Hippocampal formation (tissue), 2 donors: Measurements from ENCODE around the gene NHERF2.

Source experiments
- DNase-seq, 2 donors: peaks; one replicate each; lab custom pipeline; 2025; lab: John Stamatoyannopoulos, UW

NHERF2 gene

GRCh38 chr16:2061023-2061422 is 34.3 kb downstream of the NHERF2 start:
- no peak for DNase-seq

- no peak for DNase-seq
Measured at GRCh38 chr16:2061526-2061925, 34.8 kb downstream of the NHERF2 start.

GRCh38 chr16:2062801-2063200 is 36.1 kb downstream of the NHERF2 start:
- no peak for DNase-seq

GRCh38 chr16:2063861-2064260 is 37.2 kb downstream of the NHERF2 start:
- DNase-seq = no peak

- no peak for DNase-seq
Measured at GRCh38 chr16:2064368-2064945, 37.8 kb downstream of the NHERF2 start.

- DNase-seq = no peak
Measured at GRCh38 chr16:2066139-2066538, 39.4 kb downstream of the NHERF2 start.

- DNase-seq = no peak
Measured at GRCh38 chr16:2070576-2071453, 44.1 kb downstream of the NHERF2 start.

GRCh38 chr16:2071454-2072202 is 44.9 kb downstream of the NHERF2 start:
- no peak for DNase-seq

GRCh38 chr16:2072926-2073325 is 46.2 kb downstream of the NHERF2 start:
- DNase-seq = no peak

GRCh38 chr16:2074071-2074470 is 47.4 kb downstream of the NHERF2 start:
- no peak for DNase-seq

- no peak for DNase-seq
Measured at GRCh38 chr16:2075631-2076030, 48.9 kb downstream of the NHERF2 start.

- DNase-seq = no peak
Measured at GRCh38 chr16:2076072-2076865, 49.6 kb downstream of the NHERF2 start.

- no peak for DNase-seq
Measured at GRCh38 chr16:2077016-2077415, 50.3 kb downstream of the NHERF2 start.

- DNase-seq = no peak
Measured at GRCh38 chr16:2077696-2078095, 51.0 kb downstream of the NHERF2 start.

GRCh38 chr16:2078096-2078495 is 51.4 kb downstream of the NHERF2 start:
- DNase-seq = no peak

GRCh38 chr16:2078691-2079090 is 52.0 kb downstream of the NHERF2 start:
- DNase-seq = no peak

GRCh38 chr16:2079311-2079800 is 52.7 kb downstream of the NHERF2 start:
- no peak for DNase-seq

- DNase-seq = no peak
Measured at GRCh38 chr16:2079991-2080390, 53.3 kb downstream of the NHERF2 start.

GRCh38 chr16:2081201-2082084 is 54.7 kb downstream of the NHERF2 start:
- DNase-seq = no peak

- DNase-seq = no peak
Measured at GRCh38 chr16:2082171-2082982, 55.7 kb downstream of the NHERF2 start.
